Uterus (tissue), 2 donors: ENCODE measurements around the gene KIAA1191.

Experiments used
- POLR2A ChIP-seq, 2 donors: fragments of 450-650 bp; IDR thresholded peaks; one replicate each; pipeline ENCODE4 v1.6.1; 2016; ENCODE audit warnings: antibody characterized with exemption in 2 of 2, mild to moderate bottlenecking in 1 of 2, moderate library complexity in 1 of 2
- TF ChIP-seq, protein P1 (sequence below), 4 experiments: fragments of 200-600 bp in 2 of 4; fragments of 450-650 bp in 2 of 4; sonication (generic) in 2 of 4; IDR thresholded peaks; one replicate each; pipeline ENCODE4 v1.5.1; 2016 to 2019; ENCODE audit warnings: antibody characterized with exemption in 4 of 4, mild to moderate bottlenecking in 2 of 4, moderate library complexity in 1 of 4

DNA sequence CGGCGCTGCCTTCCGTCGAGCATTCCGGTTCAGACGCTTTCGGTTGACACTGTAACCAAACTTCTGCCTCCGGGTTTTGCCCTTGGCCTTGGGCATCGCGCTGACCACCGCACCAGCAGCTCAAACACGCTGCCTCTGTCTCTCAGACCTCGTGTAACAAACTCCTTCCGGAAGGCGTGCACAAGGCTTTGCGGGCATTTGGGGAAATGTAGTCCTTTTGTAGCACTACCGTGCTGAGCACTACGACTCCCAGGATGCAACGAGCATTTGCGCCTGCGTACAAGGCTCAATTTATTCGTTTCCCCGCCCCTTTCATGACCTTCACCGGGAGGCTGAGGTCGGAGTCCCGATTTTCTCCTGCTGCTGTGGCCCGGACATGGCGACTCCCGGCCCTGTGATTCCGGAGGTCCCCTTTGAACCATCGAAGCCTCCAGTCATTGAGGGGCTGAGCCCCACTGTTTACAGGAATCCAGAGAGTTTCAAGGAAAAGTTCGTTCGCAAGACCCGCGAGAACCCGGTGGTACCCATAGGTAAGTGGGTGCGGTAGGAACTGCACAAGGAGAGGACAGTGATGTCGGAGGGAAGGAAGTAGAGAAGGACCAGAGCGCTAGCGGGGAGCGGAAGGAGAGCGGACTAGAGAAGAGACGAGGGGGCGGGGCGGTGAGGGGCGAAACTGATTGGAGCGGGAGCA lies 27.0 kb upstream of the KIAA1191 start, which contains the start of the genes HIGD2A and NOP16:
- TF ChIP-seq, protein P1, sequence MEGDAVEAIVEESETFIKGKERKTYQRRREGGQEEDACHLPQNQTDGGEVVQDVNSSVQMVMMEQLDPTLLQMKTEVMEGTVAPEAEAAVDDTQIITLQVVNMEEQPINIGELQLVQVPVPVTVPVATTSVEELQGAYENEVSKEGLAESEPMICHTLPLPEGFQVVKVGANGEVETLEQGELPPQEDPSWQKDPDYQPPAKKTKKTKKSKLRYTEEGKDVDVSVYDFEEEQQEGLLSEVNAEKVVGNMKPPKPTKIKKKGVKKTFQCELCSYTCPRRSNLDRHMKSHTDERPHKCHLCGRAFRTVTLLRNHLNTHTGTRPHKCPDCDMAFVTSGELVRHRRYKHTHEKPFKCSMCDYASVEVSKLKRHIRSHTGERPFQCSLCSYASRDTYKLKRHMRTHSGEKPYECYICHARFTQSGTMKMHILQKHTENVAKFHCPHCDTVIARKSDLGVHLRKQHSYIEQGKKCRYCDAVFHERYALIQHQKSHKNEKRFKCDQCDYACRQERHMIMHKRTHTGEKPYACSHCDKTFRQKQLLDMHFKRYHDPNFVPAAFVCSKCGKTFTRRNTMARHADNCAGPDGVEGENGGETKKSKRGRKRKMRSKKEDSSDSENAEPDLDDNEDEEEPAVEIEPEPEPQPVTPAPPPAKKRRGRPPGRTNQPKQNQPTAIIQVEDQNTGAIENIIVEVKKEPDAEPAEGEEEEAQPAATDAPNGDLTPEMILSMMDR (IDR thresholded peaks at IDR 0.05), result peak in 2 of 4 experiments; percentile 22 to 53
- no peak for TF ChIP-seq POLR2A (IDR thresholded peaks at IDR 0.05)
